Measurements from ENCODE around the gene CERS3.

The CERS3 gene

DNA sequence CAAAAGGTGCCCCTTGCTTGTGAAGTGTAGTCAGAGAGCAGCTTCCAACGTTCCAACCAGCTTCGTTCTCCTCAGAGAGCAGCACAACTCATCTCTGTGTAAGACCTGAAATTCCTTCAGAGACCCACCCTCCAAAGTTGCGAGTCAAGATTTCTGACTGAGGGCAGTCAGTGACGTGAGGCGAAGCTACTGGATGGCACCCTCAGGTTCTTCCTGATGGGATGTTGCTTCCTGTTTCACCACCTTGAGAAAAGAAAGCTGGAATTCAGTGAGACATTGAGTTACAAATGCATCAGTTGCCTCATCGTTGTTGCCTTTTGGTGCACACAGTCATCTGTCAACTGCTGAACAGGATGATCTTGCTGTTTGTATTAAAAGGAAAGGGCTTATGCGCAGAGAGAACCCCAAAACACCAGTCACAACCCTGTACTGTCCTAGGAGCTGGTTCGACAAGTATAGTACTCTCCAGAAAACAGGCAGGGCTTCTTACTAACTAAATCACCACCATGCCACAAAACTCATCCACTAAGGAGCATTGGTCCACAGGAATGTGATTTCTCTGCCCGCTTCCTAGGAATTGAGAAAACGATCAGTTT, at the start of gene CERS3:
Gene CERS3, minus strand, starts transcription at position 118 of the 596 bp plus-strand sequence. CDS start 27,101 bp downstream, outside the sequence.
- DNase-seq (ENCODE audit: low read depth in 2 of 2, low spot score in 1 of 2), result no peak

DNA sequence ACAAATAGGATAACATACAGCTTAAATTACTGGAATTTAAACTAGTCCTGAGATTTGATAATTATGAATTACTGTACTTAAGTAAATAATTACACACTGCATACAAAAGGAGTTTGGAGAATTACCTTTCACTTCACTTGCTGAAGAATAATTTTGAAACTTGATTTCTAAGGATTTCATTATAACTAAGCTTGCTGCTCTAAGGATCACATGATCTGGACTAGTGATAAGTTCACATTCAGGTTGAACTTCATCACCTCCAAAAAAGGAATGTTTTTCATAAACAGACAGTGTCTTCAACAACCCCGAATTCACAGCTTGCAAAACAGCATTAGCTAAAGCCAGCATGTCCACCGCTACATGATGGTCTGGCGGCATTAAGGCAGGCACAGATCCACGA, 44.8 kb upstream of the CERS3 start:
- no peak for DNase-seq (ENCODE audit: low read depth in 2 of 2, low spot score in 1 of 2)

DNA sequence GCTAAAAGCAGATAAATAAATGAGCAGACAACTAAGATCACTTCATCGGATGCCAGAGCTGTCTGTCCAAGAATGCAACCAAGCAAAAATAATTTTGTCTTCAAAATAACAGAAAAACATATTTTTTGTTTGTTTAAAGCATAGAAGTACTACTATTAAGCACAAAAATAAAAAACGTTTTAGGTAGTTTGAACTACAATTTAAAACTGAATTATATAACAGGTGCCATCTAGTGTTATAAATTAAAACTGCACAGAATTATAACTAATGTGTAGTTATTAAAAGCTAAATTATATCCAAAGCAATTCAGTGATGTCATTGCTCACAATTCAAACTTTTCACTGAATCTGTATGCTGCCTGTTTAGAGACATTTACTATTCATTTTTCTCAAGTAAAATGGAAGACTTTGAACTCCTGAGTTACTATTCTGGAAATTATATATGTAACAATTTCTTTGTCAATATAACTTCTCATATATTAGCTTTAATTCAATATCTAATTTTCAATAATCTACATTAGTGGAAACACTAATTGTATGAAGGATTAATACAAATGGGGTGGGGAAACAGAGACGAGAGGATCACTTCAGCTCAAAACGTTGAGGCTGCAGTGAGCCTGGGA, 43.7 kb upstream of the CERS3 start:
- no peak for DNase-seq (ENCODE audit: low read depth in 2 of 2, low spot score in 1 of 2)

DNA sequence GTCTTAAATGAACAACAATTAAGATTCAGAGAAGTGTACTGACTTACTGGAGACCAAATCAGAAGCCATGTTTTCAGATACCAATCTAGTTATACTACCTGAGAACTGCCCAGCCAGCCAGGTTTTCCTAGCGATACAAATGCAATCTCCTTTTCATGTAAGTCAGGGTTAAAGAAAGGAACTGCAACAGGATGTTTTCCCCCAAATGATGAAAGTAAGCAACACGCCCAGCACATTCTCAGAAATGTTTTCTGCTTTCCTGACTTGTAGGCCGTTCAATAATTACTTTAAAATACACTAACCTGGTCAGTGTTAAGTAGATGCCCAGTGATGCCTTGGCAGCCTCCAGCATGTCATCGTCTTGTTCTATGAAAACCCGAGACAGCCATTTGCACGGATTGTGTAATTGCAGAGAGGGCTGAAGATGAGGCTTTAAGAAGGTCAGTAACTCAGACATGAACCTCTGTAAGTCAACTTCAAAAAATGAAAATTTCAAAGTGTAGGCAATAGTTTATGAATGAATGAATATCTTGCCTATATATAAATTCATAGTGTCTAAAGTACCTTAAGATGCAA, 42.9 kb upstream of the CERS3 start:
- DNase-seq (ENCODE audit: low read depth in 2 of 2, low spot score in 1 of 2), result no peak

DNA sequence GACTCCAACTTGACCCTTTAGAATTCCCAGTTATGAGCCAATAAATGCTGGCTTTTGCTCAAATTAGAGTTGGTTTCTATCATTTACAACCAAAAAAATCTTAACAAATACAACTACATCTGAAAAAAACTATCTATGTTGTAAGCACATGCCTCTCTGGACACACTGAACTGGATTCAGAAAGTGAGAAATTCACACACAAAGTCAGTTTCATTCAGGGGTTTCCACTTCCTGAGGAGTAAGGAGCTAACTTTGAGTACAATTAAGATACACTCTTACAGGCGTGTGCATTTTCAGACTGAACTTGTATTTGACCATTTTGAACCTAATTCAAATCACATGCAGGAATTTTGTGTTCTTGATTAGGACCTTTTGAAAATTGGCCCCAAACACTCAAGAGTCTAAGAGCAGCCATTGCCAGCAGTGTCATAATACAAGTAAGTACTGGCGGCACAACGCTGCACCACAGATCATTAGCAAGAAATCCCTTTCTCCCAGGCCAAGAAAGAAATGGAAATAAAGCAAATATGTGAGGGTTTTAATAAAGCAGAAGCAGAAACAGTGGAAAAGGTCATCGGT, 42.1 kb upstream of the CERS3 start:
- DNase-seq (ENCODE audit: low read depth in 2 of 2, low spot score in 1 of 2), result no peak

DNA sequence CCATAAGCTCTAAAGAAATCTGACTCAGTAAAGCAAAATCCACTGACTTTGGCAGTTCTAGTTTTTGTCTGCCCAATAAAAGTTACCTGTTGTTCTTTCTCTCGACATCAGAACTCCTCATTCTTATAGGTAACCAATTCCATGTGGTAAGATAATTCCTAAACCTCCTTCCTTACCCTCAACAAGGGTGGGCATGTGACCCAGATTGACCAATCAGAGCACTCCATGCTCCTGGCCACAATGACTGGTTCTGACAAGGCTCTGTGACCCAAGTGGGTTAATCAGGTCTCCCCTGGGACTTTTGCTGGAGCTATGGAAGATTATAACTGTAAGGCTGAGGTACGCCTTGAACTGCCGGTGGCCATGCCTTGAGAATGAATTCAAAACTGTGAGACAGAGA, 41.5 kb upstream of the CERS3 start:
- DNase-seq (ENCODE audit: low read depth in 2 of 2, low spot score in 1 of 2), result no peak

DNA sequence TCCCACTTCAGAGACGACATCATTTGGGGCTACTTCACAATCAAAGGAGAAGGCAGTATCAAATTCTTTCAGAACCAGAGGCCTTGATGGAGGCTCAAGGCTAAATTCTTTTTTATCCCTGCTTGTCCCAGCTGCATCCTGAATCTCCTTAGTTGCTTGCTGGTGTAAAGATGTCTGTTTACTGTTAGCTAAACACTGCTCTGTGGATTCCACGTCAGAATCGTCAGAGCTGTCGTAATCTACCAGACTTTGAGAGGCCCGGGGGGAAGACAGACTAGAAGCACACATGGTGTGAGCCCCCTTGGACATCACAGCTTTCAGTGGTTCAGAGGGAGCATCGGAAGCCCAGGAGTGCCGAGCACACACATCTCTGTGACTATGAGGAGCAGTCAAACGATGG, 40.6 kb upstream of the CERS3 start:
- no peak for DNase-seq (ENCODE audit: low read depth in 2 of 2, low spot score in 1 of 2)

DNA sequence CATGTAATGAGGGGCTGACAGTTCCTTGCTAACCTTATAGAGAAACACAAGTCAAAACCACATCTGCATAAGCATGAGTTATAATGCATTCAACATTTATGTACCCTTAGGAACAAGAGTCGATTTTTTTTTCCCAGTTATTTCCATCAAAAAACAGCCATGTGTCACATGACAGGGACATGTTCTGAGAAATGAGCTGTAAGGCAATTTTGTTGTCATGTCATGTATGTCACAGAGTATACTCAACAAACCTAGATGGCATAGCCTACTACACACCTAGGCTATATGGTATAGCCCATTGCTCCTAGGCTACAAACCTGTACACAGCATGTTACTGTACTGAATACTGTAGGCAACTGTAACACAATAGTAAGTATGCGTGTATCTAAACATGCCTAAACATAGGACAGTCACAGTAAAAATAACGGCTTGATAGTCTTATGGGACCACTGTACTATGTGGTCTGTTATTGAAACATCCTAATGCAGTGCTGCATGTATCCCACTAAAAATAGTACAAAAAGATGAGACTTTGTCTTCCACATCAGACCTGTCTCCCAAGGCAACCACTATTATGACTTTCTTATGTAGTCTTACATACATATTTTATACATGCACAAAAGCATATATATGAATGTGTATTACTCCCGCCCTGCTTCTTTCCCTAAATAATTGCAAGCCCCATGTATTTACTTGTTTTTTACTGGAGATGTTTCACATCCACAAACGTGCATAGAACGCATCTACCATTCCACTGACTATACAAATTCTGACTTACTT, 38.3 kb upstream of the CERS3 start:
- DNase-seq (ENCODE audit: low read depth in 2 of 2, low spot score in 1 of 2), result no peak

DNA sequence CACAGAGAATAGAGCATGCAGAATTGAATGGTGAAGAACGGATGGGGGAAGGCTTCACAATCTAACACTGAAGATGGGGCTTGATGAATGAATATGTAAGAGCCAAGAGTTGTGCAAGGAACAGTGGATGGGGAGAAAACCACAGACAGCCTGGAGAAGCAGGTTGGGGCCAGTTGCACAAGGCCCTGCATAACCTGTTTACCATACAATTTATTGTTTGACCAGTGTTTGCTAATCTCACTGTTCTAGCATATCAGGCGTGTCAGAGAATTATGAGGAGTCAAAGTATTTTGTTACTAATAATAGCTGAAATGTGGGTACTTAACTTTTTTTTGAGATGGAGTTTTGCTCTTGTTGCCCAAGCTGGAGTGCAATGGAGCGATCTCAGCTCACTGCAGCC, 36.8 kb upstream of the CERS3 start:
- DNase-seq (ENCODE audit: low read depth in 2 of 2, low spot score in 1 of 2), result no peak

DNA sequence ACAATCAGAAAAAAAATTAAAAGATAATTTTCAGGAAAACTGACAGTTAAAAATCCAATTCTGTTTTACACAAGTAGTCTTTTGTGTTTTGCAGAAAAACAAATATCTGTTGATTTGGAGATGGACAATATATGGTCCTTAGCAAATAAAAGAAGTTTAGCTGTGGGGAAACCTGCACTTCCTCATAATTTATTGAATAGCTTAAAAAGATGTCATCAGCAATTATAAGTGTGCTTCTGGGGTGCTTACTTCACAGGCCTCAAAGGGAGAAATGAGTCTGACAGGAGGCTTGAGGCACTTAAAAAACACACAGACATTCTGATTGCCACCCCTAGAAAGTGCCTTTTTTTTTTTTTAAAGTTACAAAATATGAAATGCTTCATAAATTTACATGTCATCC, 31.6 kb upstream of the CERS3 start:
- DNase-seq (ENCODE audit: low read depth in 2 of 2, low spot score in 1 of 2), result no peak

DNA sequence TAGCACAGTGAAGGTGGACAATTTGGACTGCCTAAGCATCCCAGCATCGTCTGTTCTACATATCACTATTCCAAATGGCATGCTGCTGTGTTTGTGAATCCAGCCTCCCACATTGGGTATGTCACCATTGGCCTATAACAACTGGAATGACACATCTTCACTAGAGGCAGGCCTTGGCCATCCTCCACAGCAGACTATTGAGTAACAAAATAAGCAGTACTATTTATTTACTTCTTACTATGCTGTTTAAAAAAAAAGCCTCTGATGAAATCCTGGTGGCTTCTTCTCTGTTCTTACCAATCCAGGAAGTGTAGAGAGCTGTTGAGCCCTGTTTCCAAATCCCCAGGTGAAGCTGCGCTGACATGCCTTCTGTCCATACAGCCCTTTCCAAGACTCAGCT, 30.6 kb upstream of the CERS3 start:
- no peak for DNase-seq (ENCODE audit: low read depth in 2 of 2, low spot score in 1 of 2)

DNA sequence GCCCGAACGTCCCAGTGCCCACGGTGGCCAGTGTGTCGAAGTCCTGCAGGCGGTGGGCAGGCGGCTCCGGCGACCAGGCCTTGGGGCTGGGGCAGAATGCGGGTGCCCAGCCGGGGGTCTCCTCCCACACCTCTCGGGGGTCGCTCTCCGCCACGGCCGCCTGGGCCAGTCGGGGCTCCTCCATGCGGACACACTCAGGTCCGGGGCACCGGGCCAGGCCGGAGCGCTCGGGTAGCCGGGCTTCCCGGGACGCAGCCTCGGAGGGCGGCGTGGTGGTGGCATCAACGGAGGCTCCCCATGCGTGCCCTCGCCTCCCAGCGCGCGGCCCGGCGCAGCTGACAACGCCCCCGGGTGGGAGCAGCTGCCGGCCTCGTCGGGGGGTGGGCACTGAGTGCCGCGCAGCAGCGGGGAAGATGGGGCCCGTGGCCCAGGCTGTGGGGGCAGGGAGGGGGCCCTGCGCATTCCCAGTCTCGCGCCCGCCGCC, 30.1 kb upstream of the CERS3 start:
- no peak for DNase-seq (ENCODE audit: low read depth in 2 of 2, low spot score in 1 of 2)

DNA sequence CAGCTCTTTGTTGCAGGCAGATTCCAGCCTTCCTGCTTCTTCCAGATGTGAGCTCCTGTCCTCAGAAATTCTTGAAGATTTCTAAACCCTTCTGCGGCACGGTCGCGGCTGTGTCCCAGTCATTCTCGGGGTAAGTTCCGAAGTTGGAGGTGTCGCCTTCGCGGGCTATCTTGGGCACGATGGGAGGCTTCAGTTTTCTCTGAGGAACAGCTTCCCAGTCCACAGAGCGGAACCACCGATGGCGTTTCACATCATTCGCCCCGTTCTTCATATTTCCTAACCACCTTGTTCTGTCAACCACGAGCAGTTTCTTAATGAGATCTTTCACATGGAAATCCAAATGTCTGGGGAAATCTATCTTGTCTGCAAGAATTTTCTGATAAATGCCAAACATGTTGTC, 24.7 kb upstream of the CERS3 start:
- no peak for DNase-seq (ENCODE audit: low read depth in 2 of 2, low spot score in 1 of 2)

DNA sequence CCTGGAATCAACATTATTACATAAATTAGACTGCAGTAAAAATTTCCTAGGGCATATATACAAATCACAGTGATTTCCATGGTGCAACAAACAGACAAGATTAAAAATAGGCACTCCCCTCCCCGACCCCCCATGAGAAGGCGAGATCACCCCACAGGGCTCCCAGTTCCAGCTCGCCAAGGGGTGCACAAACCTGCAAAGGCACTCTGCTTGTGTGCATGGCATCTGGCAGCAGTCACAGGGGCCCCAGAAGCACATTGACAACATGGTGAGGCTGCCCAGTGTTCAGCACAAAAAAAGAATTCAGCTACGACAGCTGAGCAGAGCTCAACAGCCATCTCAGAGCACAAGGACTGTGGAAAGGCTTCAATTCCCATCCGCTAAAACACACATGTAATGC, 19.2 kb upstream of the CERS3 start:
- DNase-seq (ENCODE audit: low read depth in 2 of 2, low spot score in 1 of 2), result no peak

DNA sequence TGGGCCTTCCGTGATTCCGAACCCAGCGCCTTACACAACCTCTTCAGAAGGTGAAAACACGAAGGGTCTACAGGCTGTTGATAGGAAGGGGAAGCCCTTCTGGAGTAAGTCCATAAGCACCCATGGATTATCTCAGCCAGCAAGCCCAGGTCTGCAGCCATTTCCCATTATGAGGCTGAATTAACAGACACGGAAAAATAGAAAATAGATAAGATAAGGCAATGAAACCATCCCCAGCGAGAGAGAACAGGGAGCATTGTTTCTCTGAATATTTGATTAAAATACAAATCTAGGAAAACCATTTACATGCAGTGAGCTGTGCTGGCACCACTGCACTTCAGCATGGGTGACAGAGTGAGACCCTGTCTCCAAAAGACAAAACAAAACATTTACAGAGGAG, 16.2 kb upstream of the CERS3 start:
- no peak for DNase-seq (ENCODE audit: low read depth in 2 of 2, low spot score in 1 of 2)

DNA sequence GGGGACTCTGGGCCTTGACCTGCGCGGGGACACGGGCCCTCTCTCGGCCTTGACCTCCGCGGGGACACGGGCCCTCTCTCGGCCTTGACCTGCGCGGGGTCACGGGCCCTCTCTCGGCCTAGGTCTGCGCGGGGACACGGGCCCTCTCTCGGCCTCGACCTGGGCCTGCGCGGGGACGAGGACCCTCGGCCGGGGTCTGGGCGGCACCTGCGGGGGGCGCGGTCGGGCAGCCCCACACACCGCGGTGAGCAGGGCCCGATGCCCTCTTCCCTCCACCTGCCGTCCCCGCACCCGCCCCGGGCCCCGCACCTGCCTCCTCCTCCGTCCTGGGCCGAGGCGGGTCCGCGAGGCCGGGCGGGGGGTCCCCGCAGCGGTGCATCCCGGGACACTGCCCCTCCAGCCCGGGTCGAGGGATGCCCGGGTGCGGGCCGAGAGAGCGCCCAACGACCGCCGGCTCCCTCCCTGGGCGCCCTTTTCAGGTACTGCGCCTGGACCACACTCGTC, 15.6 kb upstream of the CERS3 start:
- no peak for DNase-seq (ENCODE audit: low read depth in 2 of 2, low spot score in 1 of 2)

DNA sequence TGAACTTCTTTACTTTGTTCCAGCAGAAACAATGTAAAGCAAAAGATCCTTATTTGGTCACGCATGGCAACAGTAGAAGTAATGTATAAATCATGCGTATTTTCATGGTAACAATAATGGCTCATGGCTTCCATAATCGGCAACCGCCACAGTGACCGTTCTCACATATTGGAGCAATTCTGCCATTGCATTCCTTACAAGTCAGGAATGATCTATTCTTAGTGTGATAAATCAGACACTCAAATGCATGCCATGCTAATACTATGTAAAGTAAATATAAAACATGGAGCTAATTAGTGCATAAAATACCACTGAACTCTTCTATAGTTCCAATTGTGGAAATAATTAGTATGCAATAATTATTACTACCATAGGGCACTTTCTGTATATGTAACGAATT, 13.5 kb upstream of the CERS3 start:
- DNase-seq (ENCODE audit: low read depth in 2 of 2, low spot score in 1 of 2), result no peak

DNA sequence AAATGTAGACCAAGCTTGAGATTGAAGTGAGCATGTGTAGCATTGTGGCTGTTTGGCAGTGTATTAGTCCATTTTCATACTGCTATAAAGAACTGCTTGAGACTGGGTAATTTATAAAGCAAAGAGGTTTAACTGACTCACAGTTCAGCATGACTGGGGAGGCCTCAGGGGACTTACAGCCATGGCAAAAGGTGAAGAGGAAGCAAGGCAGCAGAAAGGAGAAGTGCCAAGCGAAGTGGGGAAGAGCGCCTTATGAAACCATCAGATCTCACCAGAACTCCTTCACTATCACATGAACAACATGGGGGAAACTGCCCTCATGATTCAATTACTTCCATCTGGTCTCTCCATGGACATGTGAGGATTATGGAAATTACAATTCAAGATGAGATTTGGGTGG, 8.6 kb upstream of the CERS3 start:
- DNase-seq (ENCODE audit: low read depth in 2 of 2, low spot score in 1 of 2), result no peak

DNA sequence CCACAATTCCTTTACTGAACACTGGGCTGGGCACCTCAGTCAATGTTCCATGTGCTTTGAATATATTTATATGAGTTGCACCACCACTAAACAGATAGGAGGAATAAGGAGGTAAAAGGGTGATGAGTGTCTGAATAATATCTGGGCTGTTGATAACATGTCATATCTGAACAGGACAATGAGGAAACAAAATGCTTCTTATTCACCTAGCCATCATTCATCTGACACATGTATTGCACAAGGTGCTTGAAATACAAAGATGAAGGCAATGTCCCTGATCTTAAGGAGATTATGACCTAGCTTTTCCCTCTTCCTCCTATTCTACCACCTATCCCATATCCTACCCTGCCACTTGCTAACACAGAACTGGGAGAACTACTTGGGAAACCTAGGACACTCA, 8.0 kb upstream of the CERS3 start:
- no peak for DNase-seq (ENCODE audit: low read depth in 2 of 2, low spot score in 1 of 2)

DNA sequence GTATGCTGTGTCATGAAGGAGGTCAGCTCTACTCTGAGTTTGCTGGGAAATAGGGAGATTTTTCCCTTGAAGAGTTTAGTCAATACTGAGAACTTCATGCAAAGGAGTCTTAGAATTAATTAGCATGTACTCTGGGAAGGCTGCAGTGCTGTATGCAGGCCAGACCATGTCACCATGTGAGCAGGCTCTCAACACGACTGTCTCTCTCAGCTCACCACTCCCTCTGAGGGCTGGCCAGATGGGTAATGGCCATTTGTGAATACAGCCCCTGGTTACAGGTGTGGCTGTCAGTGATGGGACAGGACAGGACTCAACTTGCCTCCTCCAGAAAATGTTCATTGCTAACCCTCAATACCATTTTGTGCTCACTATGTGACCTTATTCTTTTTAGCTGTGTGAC, 5.1 kb upstream of the CERS3 start:
- DNase-seq (ENCODE audit: low read depth in 2 of 2, low spot score in 1 of 2), result no peak

DNA sequence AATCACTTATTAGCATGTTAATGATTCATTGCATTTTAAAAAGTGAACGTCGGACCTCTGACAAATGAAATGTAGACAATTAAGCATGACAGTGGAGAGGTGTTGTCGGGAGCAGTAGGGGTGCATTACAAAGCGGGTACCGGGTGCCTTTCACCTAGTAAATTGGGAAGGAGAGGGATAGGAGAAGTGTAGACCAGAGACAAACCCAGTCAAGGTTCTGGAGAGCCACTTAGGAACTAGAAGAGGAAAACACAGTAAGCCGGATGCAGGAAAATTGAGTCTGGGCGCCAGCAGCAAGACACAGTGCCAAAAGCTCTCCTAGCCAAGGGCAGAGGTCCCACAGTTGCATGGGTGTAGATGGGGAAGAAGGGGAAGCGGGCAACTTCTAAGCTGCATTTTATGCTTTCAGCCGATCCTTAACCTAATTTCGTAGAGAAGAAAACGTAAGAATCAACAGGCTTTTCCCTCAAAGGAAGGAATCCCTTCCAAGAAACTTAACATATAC, 3.1 kb upstream of the CERS3 start:
- DNase-seq (ENCODE audit: low read depth in 2 of 2, low spot score in 1 of 2), result no peak

Data from stimulated activated CD8-positive, alpha-beta memory T cell treated with anti-CD3 and anti-CD28 coated beads, Interleukin-4, amount 100 ng/mL, for 4 hours (primary cell).